CD4-positive, alpha-beta T cell (primary cell): ENCODE data around the gene SSBP2. TPM values are rescaled to one million over a fixed set of nuclear protein-coding genes. Genes with fewer than 3 reads are reported as not detected.

Source experiments
- ATAC-seq: fragments of 200-7000 bp; cut with Tn5 transposase; one replicate; pipeline ENCODE4 v1.10.0; 2022; ENCODE audit warnings: mild to moderate bottlenecking; ENCODE audit not compliant: poor library complexity
- CTCF ChIA-PET: fragments of 350-600 bp; sonication (Branson Sonifier 250); formaldehyde crosslinking; loops from one replicate; lab custom pipeline; 2021; ENCODE audit warnings: antibody characterized with exemption, inconsistent platforms; lab: Charles Lee
- POLR2A ChIA-PET: fragments of 350-600 bp; sonication (Branson Sonifier 250); formaldehyde crosslinking; loops from one replicate; lab custom pipeline; 2021; ENCODE audit warnings: antibody characterized with exemption, inconsistent platforms; lab: Charles Lee
- DNase-seq, 14 experiments: peaks; one replicate each; pipeline ENCODE4 v3.0.0-alpha.2; 2013 to 2020; ENCODE audit warnings: mixed read lengths in 2 of 14
- H3K27ac ChIP-seq, 2 donors: one replicate each; pipeline versions ENCODE4 v1.5.1 to v1.7.0; 2013; ENCODE audit warnings: low read length in 2 of 2, low read depth in 1 of 2, mild to moderate bottlenecking in 1 of 2
- H3K27me3 ChIP-seq, 2 experiments: 1 replicate in 1 of 2; 2 replicates in 1 of 2; pipeline versions ENCODE4 v1.6.1 to v1.7.0; 2013; ENCODE audit warnings: low read length in 2 of 2, control low read depth in 1 of 2, mild to moderate bottlenecking in 1 of 2, moderate library complexity in 1 of 2; ENCODE audit not compliant: insufficient read depth in 2 of 2, control insufficient read depth in 1 of 2
- H3K36me3 ChIP-seq: one replicate; pipeline ENCODE4 v1.6.1; 2013; ENCODE audit warnings: low read length, control low read depth; ENCODE audit not compliant: insufficient read depth
- H3K4me1 ChIP-seq: one replicate; pipeline ENCODE4 v1.6.1; 2013; ENCODE audit warnings: low read length, control low read depth; ENCODE audit not compliant: insufficient read depth
- H3K4me3 ChIP-seq: one replicate; pipeline ENCODE4 v1.5.1; 2013; ENCODE audit warnings: mild to moderate bottlenecking, low read length, moderate library complexity
- H3K9me3 ChIP-seq, 2 experiments: 1 replicate in 1 of 2; 2 replicates in 1 of 2; pipeline versions ENCODE4 v1.6.1 to v1.7.0; 2013; ENCODE audit warnings: low read length in 2 of 2, mild to moderate bottlenecking in 2 of 2, control low read depth in 1 of 2, moderate library complexity in 1 of 2; ENCODE audit not compliant: control insufficient read depth in 1 of 2, insufficient read depth in 1 of 2
- H3K27ac Mint-ChIP-seq: one replicate; pipeline ENCODE4 v1.8.0; 2020; ENCODE audit warnings: mixed read lengths
- H3K27me3 Mint-ChIP-seq: one replicate; pipeline ENCODE4 v1.8.0; 2021; ENCODE audit warnings: mixed read lengths
- H3K36me3 Mint-ChIP-seq: one replicate; pipeline ENCODE4 v1.8.0; 2021; ENCODE audit warnings: low read depth, mixed read lengths
- H3K4me1 Mint-ChIP-seq: one replicate; pipeline ENCODE4 v1.8.0; 2021; ENCODE audit warnings: low read depth, mixed read lengths
- H3K4me3 Mint-ChIP-seq: one replicate; pipeline ENCODE4 v1.8.0; 2020; ENCODE audit warnings: mild to moderate bottlenecking, mixed read lengths
- H3K9me3 Mint-ChIP-seq: one replicate; pipeline ENCODE4 v1.8.0; 2020; ENCODE audit warnings: mixed read lengths
- intact Hi-C, 2 experiments: fragments of 100-400 bp; cut with DNase I in 1 of 2; cut with micrococcal nuclease in 1 of 2; formaldehyde crosslinking; loops; one replicate each; pipeline versions ENCODE4 v1.15.1 to v1.9.0; 2023 to 2025; cut with DNase I, micrococcal nuclease
- total RNA-seq, 174 experiments: library from RNA in 2 of 174; stranded (reverse) in 2 of 174; gene quantifications; one replicate each; pipeline ENCODE4 v1.2.3 and lab custom pipeline; 2021 to 2026
- TF ChIP-seq, protein P1 (sequence below): fragments of 200-600 bp; IDR thresholded peaks from one replicate; pipeline ENCODE4 v1.8.0; 2022; ENCODE audit warnings: antibody characterized with exemption, mild to moderate bottlenecking

Gene SSBP2
- total RNA-seq, 2 experiments from 2014 or later: 33.5 to 36.3 TPM

DNA sequence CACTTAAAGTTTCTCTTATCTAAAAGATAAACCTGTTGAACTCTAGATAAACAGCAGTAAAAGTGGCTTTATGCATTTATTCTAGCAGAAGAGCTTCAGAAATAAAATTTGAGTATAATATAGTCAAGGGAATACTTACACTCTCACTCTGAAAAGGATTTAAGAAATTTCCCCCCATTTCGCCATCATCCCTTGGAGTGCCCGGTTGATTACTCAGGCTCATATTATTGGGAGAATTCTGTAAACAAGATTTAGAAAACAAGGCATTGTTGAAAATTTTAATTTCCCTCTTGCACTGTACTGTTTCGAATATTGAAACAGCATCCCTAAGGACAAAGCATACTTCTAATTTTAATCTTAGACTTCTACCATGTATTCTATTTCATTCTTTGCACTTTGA is 322.5 kb downstream of the SSBP2 start:
- ChIA-PET CTCF (interaction anchor here (2.0 kb wide), 1 partner anchor 143 kb away, joined by 4 read pairs; no protein-coding TSS in a partner anchor), POLR2A (no interaction called here)
- Mint-ChIP-seq H3K4me3 (no peak overlapping the region), H3K4me1 (peaks cover 11% of the 10 kb centered on the region), H3K9me3 (no peaks in the 10 kb centered on the region), H3K36me3 (peaks cover 15% of the 10 kb centered on the region), H3K27ac (no peak overlapping the region), H3K27me3 (no peaks in the 10 kb centered on the region)
- intact Hi-C loops: loop anchor here in 1 of 2 experiments (5.0 kb wide), 3 partner anchors 324 to 429 kb away; partner anchors contain the start of gene SSBP2
- Histone ChIP-seq H3K9me3 (no peaks in the 10 kb centered on the region), H3K36me3 (no peaks in the 10 kb centered on the region), H3K4me1 (no peaks in the 10 kb centered on the region), H3K27me3 (no peaks in the 10 kb centered on the region), H3K27ac (no peak overlapping the region), H3K4me3 (no peak overlapping the region)
- DNase-seq: no peak
- ATAC-seq: no peak
- TF ChIP-seq, protein P1, sequence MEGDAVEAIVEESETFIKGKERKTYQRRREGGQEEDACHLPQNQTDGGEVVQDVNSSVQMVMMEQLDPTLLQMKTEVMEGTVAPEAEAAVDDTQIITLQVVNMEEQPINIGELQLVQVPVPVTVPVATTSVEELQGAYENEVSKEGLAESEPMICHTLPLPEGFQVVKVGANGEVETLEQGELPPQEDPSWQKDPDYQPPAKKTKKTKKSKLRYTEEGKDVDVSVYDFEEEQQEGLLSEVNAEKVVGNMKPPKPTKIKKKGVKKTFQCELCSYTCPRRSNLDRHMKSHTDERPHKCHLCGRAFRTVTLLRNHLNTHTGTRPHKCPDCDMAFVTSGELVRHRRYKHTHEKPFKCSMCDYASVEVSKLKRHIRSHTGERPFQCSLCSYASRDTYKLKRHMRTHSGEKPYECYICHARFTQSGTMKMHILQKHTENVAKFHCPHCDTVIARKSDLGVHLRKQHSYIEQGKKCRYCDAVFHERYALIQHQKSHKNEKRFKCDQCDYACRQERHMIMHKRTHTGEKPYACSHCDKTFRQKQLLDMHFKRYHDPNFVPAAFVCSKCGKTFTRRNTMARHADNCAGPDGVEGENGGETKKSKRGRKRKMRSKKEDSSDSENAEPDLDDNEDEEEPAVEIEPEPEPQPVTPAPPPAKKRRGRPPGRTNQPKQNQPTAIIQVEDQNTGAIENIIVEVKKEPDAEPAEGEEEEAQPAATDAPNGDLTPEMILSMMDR: no peak

DNA sequence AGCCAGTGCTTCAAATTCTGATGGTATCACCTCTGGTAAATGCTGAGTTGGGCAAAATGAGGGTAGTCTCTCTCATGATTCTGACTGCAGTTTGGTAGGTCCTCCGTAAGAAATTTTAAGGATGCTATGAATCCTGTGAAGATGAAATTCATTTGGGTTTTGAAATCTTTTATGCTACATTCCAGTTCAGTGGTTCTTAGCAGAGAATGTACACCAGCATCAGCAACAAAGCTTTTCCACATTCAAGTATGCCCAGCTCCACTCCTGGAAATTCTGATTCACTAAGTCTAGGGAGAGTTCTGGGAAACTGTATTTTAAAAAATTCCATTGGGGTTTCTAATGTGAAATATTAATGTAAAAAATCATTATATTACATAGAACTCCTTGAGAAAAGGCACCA is 323.3 kb downstream of the SSBP2 start:
- POLR2A ChIA-PET: interaction anchor here (0.6 to 3.1 kb wide), 2 partner anchors 617 to 738 kb away, joined by 3 to 9 read pairs; no protein-coding TSS in a partner anchor
- H3K4me3 Mint-ChIP-seq: no peak overlapping the region
- H3K27ac Mint-ChIP-seq: peak overlapping the region; percentile 12
- intact Hi-C loops: loop anchor here in 1 of 2 experiments (5.0 kb wide), 3 partner anchors 325 to 430 kb away; partner anchors contain the start of gene SSBP2
- Histone ChIP-seq H3K4me1 (no peaks in the 10 kb centered on the region), H3K27ac (no peak overlapping the region), H3K9me3 (no peaks in the 10 kb centered on the region), H3K4me3 (no peak overlapping the region), H3K36me3 (no peaks in the 10 kb centered on the region), H3K27me3 (no peaks in the 10 kb centered on the region)
- ATAC-seq (no peak), DNase-seq (no peak)
- no peaks in the 10 kb centered on the region for H3K27me3 Mint-ChIP-seq
- peaks cover 22% of the 10 kb centered on the region for H3K36me3 Mint-ChIP-seq
- H3K9me3 Mint-ChIP-seq: no peaks in the 10 kb centered on the region
- TF ChIP-seq, protein P1: no peak
- peaks cover 11% of the 10 kb centered on the region for H3K4me1 Mint-ChIP-seq
- CTCF ChIA-PET: interaction anchor here (1.3 to 2.0 kb wide), 2 partner anchors 144 to 410 kb away, joined by 3 to 4 read pairs; no protein-coding TSS in a partner anchor

GRCh38 chr5:81426359-81427030 is 324.4 kb downstream of the SSBP2 start:
- peaks cover 26% of the 10 kb centered on the region for H3K36me3 Mint-ChIP-seq
- Histone ChIP-seq H3K27ac (no peak overlapping the region), H3K9me3 (no peaks in the 10 kb centered on the region), H3K4me3 (no peak overlapping the region), H3K4me1 (no peaks in the 10 kb centered on the region), H3K36me3 (no peaks in the 10 kb centered on the region), H3K27me3 (no peaks in the 10 kb centered on the region)
- H3K9me3 Mint-ChIP-seq: no peaks in the 10 kb centered on the region
- ChIA-PET CTCF (interaction anchor here (0.6 to 2.0 kb wide), 4 partner anchors 145 to 743 kb away, joined by 3 to 4 read pairs (median 4); no protein-coding TSS in a partner anchor), POLR2A (interaction anchor here (0.9 to 3.1 kb wide), 4 partner anchors 324 to 739 kb away, joined by 3 to 9 read pairs (median 4); partner anchors contain the start of gene SSBP2)
- no peaks in the 10 kb centered on the region for H3K27me3 Mint-ChIP-seq
- peaks cover 11% of the 10 kb centered on the region for H3K4me1 Mint-ChIP-seq
- H3K4me3 Mint-ChIP-seq: no peak overlapping the region
- ATAC-seq: no peak
- no peak for DNase-seq
- H3K27ac Mint-ChIP-seq: peak overlapping the region; percentile 12
- TF ChIP-seq, protein P1: no peak
- intact Hi-C loops: loop anchor here in 1 of 2 experiments (5.0 kb wide), 3 partner anchors 326 to 431 kb away; partner anchors contain the start of gene SSBP2
